Uterus (tissue), 2 donors: ENCODE measurements around the gene F2RL2.

Experiments
- POLR2A ChIP-seq, 2 donors: fragments of 450-650 bp; IDR thresholded peaks; one replicate each; pipeline ENCODE4 v1.6.1; 2016; ENCODE audit warnings: antibody characterized with exemption in 2 of 2, mild to moderate bottlenecking in 1 of 2, moderate library complexity in 1 of 2
- TF ChIP-seq, protein P1 (sequence below), 4 experiments: fragments of 200-600 bp in 2 of 4; fragments of 450-650 bp in 2 of 4; sonication (generic) in 2 of 4; IDR thresholded peaks; one replicate each; pipeline ENCODE4 v1.5.1; 2016 to 2019; ENCODE audit warnings: antibody characterized with exemption in 4 of 4, mild to moderate bottlenecking in 2 of 4, moderate library complexity in 1 of 4

- TF ChIP-seq, protein P1, sequence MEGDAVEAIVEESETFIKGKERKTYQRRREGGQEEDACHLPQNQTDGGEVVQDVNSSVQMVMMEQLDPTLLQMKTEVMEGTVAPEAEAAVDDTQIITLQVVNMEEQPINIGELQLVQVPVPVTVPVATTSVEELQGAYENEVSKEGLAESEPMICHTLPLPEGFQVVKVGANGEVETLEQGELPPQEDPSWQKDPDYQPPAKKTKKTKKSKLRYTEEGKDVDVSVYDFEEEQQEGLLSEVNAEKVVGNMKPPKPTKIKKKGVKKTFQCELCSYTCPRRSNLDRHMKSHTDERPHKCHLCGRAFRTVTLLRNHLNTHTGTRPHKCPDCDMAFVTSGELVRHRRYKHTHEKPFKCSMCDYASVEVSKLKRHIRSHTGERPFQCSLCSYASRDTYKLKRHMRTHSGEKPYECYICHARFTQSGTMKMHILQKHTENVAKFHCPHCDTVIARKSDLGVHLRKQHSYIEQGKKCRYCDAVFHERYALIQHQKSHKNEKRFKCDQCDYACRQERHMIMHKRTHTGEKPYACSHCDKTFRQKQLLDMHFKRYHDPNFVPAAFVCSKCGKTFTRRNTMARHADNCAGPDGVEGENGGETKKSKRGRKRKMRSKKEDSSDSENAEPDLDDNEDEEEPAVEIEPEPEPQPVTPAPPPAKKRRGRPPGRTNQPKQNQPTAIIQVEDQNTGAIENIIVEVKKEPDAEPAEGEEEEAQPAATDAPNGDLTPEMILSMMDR (IDR thresholded peaks at IDR 0.05) = no peak
- no peak for TF ChIP-seq POLR2A (IDR thresholded peaks at IDR 0.05)
Measured at GRCh38 chr5:76622076-76622475, 1.1 kb downstream of the F2RL2 start.
